HG03520 (cell line): ENCODE results near the gene GLP2R.
"Not testable (repeated sequence)": the region's sequence is repeated elsewhere in the genome, so short reads cannot be mapped to it uniquely, and the experiment has no call there.

Experiments
- ATAC-seq: cut with Tn5 transposase; IDR thresholded peaks from one replicate; pipeline ENCODE4 v1.9.1; 2021; ENCODE audit warnings: mild to moderate bottlenecking, moderate library complexity; ENCODE audit not compliant: unreplicated experiment

GLP2R gene, protein sequence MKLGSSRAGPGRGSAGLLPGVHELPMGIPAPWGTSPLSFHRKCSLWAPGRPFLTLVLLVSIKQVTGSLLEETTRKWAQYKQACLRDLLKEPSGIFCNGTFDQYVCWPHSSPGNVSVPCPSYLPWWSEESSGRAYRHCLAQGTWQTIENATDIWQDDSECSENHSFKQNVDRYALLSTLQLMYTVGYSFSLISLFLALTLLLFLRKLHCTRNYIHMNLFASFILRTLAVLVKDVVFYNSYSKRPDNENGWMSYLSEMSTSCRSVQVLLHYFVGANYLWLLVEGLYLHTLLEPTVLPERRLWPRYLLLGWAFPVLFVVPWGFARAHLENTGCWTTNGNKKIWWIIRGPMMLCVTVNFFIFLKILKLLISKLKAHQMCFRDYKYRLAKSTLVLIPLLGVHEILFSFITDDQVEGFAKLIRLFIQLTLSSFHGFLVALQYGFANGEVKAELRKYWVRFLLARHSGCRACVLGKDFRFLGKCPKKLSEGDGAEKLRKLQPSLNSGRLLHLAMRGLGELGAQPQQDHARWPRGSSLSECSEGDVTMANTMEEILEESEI

DNA sequence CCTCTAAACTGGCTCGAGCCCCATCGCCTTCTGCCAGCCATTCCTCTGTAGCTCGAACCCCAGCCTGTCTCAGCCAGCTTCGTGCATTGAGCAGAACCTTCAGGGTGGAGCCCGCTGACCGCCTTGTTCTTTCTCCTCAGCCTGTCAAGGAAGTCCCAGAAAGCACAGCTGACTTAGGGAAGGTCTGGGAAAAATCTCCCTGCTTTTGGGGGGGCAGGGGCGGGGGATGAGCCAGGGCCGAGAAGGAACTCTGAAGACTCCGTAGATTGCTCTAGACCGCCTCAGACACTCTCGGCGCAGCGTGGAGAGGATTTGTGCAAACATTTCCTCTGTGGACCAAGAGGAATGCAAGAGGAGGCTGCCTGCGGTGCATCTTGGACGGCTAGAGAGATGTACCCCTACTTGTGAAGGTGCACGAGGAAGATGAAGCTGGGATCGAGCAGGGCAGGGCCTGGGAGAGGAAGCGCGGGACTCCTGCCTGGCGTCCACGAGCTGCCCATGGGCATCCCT is at the start of gene GLP2R:
GLP2R (plus strand) TSS at position 284 of the 510 bp plus-strand sequence; CDS start at position 424, 140 bp downstream.
- ATAC-seq: no peak

DNA sequence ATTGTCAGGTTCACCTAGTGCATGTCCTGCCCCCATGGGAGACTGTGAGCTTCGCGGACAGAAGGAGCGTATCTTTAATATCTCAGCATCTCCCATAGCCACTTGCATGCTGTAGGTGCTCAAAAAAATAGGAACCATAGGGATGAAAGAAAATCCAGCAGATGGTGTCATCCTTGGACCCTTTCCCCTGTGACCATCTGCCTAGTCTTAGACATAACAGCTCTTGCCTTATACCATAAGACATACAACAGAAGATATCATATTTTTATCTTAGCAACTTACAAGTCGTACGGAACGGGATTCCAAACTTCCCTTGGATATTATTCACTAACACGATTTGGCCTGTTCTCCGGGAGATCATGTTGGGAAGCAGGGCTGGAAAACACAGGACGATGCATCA is 48.8 kb upstream of the GLP2R start:
- no peak for ATAC-seq

DNA sequence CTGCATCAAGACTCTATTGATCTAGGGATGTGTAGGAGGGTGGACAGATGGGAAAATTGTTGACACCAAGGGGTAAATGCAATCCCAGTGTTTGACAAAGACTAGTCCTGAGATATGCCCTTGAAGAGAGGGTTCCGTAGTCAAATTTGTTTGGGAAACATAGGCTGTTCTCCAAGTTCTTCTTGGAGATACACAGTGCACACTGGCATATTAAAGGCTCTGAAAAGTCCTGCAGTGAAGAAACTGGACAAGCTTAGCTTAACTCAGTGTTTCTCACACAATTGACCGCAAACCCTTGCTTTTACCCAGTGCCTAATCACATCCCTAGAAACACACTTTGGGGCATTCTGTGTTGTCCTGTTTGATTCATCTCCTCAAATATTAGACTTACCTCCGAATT is 45.2 kb upstream of the GLP2R start:
- ATAC-seq: no peak

DNA sequence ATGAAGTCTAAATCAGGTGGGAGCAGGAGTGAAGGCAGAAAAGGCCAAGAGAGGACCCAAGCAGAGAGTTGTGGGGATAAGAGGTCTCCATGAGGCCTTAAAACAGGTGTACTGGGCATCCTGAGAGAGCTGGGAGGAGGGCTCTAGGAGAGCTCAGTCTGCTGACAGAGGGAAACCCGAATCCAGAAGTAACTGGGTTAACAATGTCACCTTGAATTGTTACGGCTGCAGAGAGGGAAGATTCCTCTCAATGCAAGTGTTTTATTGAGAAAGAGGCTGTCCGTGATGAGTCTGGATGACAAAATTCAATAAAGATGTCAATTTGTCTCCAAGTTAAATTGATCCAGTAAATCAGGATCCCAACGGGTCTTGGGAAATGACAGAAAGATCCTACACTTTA is 42.7 kb upstream of the GLP2R start:
- ATAC-seq: no peak

DNA sequence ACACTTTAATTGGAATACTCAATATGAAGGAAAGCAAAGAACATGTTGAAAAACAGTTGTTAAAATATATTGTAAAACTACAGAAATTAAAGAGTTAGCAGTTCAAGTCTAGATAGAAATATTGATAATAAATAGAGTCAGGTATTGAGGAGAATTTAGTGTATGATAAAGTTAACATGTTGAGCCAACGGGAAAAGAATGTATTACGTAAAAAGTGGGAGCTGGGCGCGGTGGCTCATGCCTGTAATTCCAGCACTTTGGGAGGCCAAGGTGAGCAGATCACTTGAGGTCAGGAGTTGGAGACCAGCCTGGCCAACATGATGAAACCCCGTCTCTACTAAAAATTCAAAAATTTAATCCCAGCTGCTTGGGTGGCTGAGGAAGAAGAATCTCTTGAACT is 42.3 kb upstream of the GLP2R start:
- ATAC-seq: not testable (repeated sequence)

DNA sequence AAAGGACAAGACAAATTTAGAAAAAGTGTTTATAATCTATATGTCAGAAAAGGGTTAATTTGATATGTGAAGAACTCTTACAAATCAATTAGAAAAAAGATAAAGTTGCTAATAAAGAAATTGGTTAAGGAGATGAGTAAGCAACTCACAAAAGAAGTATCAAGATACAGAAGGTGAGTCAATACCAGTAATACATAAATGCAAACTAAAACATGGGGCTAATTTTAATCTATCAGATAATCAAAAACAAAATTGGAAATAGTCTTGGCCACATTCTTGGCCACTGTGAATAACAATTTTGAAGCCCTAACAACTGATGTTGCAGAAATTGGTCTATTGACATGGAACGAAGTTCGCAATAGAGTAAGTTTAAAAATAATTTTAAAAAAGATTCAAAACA is 41.2 kb upstream of the GLP2R start:
- ATAC-seq: no peak

DNA sequence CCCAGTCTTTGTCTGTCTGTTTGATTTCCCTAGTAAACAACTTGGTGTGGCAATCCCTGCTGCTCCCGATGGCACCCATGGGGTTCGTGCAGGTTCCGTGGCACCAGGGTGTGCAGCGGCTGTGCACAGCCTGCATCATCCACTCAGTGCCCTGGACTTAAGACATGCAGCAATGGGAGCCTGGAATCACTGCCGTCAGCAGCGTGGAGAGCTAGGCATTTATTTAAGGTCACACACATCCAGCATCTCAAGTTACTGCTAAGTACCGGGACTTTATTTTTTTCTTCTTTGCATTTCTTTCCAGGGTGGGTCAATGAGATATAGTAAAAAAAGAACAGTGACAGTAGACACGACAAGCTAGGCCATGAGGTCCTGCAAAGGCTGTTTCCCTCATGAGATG is 37.1 kb upstream of the GLP2R start:
- no peak for ATAC-seq

DNA sequence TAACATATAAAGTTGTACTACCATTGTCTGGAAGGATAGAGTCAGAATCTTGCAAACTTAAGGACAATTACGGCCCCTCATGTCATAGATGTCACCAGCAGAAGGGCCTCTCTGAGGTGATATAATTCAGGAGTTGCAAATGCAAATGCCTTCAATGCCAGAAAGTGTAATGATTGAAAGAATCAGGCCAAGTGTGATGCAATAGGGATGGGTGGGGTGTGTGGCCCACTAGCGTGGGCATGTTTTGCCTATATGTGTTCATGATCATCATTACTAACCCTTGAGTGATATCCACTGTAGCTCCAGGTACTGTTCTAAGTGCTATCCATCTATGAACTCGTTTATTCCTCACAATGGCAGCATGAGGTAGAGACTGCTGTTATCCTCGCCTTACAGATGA is 35.4 kb upstream of the GLP2R start:
- no peak for ATAC-seq

DNA sequence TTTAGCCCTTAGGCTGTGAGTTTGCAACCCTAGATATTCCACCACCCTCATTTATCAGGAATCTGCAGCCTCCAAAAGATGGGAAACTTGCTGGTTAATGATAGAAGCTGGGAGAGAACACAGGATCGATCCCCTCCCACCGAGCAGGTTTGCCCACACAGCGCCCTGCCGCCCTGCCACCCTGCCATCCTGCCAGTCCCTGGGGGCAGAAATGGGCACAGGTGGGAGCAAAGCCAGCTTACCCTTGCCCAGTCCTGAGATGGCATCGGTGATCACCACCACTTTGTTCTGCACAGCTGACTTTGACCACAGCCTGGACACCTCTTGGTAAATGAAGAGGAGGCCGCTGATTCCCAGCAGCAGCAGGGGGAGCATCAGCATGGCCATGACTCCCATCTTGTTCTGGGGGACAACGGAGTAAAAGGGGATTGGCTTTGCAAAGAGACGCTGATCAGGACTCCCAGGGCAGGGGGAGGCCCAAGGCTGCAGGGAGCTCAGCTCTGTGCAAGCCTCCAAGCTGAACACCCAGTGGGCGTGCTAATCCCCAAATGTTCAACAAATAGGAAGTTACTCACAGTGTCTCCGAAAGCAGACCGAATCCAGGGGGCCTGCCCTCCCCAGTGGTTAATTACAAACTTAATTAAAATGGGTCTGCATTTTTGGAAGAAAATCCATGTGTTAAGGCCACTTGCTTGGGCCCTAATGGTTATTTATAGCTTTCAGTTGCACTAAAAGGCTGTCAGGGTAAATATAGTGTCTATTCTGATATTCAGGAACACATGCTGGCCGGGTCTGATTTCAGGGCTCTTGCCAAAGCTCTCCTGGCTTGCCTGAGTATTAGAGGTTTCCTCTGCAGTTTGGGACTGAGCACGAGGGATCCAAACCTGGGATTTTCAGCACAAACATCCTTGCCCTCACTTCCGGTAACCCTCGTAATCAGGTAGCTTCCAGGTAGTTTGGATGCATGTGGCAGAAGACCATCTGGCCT is 34.5 kb upstream of the GLP2R start, which contains the start of gene DHRS7C:
DHRS7C (minus strand) TSS at position 704 of the 988 bp plus-strand sequence; CDS start at position 396, 308 bp downstream.
- ATAC-seq: no peak

DNA sequence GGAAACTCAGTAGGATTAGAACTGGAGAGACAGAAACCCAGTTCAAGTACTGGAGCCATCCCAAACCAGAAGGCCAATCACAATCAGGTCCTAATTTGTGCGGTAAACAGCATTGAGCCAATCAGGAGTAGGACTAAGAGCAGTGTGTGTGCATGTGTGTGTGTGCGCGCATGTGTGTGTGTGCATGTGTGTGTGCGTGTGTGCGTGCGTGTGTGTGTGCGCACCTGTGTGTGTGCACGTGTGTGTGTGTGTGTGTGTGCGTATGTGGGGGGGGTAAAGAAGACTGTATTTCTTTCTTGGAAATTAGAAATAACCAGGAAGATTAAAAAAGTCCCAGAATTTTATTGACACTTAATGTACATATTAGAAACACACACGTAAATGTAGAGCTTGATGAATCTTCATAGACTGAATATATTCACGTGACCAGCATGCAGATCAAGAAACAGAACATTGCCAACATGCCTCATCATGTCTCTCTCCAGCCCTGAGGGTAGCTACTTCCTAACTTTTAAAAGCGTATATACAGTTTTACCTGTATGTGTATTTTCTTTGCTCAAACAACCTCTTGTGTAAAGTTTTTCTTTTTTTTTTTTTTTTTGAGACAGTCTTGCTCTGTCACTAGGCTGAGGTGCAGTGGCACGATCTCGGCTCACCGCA is 33.4 kb upstream of the GLP2R start:
- no peak for ATAC-seq

DNA sequence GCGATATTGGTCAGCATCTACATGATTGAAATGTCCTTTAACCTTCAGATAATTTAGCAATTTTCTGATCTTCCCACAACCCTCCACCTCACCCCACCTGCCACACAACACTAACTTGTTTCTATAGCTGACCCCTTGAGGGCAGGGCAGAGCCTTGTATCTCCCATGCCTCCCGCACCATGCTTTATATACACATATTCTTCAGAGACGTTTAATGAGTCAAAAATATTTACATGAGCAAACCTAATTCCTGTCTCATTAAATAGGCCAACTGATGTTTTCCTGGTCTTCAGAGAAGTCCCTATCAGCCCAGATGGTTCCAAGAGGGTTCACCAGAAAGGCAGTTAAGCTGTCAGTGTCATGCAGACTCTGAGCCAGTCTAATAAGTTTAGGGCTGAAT is 27.7 kb upstream of the GLP2R start:
- no peak for ATAC-seq

DNA sequence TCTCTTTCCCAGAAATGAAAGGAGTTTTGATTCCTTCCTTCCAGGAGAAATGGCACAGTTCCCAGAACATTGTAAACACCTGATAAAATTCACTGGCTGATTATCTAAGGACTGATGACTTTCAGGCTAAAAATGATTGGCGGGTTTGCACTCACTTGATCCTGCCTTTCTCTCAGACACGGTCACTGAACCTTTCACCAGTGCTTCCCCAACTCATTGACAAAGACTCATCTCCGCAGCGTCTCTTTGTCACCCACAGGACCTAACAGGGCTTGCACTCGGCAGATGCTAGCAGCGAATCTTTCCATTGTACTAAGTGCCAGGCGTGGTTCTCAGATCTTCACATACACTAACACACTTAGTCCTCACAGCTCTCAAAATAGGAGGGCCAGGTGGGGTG is 27.0 kb upstream of the GLP2R start:
- no peak for ATAC-seq

DNA sequence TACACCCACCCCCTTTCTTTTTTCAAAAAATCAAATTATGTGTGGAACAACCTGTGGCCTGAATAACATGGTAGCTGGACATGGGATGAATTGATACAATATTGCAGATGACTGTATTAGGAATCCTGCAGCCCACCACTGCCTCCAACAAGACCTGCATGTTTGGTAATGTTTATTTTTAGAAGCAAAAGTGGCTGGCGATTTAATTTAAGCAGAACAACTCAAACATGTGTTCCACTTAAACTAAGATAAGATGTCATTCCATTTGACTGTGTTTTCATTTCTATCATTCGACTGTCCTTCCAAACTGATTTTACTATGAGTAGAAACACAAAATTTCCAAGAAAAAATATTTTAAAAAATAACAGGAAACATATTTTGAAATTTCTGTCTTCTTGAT is 24.2 kb upstream of the GLP2R start:
- ATAC-seq: no peak

DNA sequence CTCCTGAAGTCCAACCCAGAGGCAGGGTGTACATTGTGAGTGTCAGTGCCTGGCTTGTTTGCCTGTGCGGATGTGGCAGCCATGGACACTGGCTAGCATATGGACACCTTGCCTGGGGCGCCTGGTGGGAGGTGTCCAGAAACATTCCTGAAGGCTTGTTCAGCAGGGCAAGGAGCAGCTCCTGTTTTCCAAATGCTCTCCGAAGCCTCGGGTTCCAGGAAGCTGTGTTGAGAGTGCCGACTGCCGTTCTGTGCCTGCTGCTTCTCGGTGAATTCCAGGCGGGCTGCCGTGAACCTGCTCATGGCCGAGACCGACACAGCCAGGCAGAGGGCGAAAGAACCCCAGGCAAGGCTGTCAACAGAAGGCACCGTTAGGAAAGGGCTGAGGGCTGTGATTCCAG is 23.4 kb upstream of the GLP2R start:
- ATAC-seq: no peak

DNA sequence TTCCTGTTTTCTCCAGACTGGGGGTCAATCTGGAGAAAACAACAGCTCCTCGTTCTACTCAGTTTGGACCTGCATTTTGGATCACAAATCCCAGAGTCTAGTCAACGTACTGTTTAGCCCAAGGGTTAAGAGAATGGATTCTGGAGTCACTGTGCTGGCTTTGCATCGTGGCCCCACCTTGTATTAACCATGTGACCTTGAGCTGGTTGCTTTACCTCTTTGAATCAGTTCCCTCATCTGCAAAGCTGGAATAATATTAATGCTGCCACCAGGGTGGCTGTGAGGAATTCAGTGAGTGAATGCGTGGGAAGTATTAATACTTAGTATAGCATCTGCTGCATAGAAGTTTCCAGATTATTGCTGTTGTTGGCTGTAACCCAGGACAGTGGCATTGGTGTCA is 23.0 kb upstream of the GLP2R start:
- ATAC-seq: no peak

DNA sequence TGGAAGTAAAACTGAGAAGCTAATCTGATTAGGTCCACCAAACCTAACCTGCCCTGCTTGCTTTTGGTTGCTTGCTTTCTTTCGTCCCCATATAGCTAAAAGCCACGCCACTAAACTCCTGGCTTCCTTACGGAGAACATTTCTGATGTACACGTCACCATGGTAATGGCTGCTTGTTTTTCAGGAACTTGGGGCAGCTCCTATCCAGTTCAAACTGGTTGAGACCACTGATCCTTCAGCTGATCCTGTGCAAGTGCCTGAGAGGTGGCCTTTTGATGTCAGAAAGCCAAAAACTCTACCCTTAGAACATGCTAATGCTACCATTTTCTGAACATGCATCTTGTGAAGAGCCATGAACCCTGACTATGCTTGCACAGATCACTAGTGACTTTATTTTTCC is 20.0 kb upstream of the GLP2R start:
- no peak for ATAC-seq

DNA sequence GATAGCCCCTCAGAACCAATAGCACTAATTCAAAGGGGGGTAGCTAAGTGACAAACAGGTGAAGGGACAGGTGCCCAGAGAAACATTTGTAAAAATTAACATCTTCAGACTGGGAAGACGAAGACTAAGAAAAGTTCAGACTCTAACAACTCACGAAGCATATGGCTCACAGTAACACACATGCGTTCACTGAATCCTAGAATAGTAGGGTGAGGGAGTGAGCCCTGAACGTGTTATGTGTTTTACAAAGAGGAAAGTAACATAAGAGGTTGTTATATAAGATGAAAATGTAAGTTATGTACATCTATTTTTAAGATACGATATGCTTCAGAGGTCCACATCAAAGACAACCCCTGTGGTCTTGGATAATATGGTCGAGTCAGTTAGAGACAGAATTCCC is 19.0 kb upstream of the GLP2R start:
- ATAC-seq: no peak

DNA sequence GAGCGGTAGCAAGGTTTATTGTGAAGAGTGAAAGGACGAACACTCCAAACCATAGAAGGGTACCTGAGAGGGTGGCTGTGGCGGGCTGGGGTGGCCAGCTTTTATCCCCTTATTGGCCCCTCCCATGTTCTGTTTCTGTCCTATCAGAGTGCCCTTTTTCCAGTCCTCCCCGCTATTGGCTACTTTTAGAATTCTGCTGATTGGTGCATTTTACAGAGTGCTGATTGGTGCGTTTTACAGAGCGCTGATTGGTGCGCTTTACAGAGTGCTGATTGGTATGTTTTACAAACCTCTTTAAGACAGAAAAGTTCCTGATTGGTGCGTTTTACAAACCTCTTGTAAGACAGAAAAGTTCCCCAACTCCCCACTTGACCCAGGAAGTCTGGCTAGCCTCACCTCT is 16.3 kb upstream of the GLP2R start:
- ATAC-seq: no peak

DNA sequence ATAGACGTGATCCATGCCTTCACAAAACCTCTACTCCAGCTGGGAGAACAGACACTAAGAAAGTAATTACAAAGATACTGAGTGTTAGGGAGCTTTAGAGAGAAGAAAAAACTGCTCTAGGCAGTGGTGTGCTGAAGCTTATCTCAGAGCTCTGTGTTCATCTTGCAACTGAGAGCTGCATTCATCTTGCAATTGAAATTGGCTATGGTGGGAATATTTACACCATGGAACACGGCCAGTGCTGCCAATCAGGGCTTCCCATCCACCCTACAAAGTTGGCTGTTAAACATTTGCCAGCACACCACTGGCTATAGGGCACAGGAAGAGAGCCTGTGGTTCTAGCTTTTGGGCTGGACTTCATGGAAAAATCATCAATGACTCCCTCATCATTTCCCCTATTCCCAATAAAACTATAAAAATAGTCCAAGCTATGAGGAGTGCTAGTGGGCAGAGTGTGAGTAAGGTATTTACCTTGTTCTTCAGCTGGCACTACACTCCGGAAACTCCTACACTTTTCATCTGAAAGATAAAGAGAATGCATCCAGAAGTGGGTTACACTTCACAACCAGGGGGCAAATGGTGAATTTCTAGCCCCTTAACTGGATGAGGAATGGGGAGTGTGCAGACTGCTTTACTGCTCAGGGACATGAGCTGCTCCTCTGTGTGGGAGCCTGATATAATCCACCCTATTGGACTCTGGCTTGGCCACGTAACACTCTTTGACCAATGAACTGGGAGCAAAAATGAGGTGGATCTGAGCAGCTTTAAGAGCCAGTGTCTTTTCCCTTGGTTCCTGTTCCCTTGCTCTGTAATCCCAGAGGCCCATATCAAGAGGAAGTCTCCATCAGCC is 15.4 kb upstream of the GLP2R start:
- ATAC-seq: no peak

DNA sequence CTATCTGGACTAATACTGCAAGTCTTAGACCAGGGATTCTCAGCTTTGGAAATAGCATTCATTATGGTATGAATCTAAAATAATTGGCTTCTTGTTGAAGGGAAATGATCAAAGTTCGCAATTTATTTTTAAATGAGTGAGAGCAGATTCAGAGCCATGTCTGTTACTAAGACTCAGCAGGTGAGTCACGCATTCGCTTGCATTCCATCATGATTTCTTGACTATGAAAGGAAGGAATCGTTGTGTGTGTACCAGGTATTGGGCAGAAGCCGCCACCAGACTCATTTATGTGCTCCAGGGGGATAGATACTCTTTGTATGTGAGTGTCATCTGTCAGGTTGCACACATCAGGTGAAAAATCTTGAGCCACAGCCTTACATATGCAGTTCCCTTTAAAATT is 14.6 kb upstream of the GLP2R start:
- ATAC-seq: no peak
